ENCODE data around the gene CYTH2.

GRCh38 chr19:48496959-48497727 lies 28.0 kb downstream of the CYTH2 start:
- TF ChIP-seq, protein P1, sequence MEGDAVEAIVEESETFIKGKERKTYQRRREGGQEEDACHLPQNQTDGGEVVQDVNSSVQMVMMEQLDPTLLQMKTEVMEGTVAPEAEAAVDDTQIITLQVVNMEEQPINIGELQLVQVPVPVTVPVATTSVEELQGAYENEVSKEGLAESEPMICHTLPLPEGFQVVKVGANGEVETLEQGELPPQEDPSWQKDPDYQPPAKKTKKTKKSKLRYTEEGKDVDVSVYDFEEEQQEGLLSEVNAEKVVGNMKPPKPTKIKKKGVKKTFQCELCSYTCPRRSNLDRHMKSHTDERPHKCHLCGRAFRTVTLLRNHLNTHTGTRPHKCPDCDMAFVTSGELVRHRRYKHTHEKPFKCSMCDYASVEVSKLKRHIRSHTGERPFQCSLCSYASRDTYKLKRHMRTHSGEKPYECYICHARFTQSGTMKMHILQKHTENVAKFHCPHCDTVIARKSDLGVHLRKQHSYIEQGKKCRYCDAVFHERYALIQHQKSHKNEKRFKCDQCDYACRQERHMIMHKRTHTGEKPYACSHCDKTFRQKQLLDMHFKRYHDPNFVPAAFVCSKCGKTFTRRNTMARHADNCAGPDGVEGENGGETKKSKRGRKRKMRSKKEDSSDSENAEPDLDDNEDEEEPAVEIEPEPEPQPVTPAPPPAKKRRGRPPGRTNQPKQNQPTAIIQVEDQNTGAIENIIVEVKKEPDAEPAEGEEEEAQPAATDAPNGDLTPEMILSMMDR (IDR thresholded peaks at IDR 0.05; ENCODE audit: borderline replicate concordance, extremely low read depth, low read length, poor library complexity, severe bottlenecking), result no peak
- no peak for TF ChIP-seq EZH2 (IDR thresholded peaks at IDR 0.05; ENCODE audit: borderline replicate concordance, low read depth, low read length, severe bottlenecking)
